HG02642 (cell line): ENCODE measurements around the gene SESN3.
"Not testable (repeated sequence)": the region's sequence is repeated elsewhere in the genome, so short reads cannot be mapped to it uniquely, and the experiment has no call there.

Experiments used
- ATAC-seq: cut with Tn5 transposase; IDR thresholded peaks from one replicate; pipeline ENCODE4 v1.9.1; 2021; ENCODE audit warnings: mild to moderate bottlenecking; ENCODE audit not compliant: unreplicated experiment, poor library complexity

Gene SESN3, protein sequence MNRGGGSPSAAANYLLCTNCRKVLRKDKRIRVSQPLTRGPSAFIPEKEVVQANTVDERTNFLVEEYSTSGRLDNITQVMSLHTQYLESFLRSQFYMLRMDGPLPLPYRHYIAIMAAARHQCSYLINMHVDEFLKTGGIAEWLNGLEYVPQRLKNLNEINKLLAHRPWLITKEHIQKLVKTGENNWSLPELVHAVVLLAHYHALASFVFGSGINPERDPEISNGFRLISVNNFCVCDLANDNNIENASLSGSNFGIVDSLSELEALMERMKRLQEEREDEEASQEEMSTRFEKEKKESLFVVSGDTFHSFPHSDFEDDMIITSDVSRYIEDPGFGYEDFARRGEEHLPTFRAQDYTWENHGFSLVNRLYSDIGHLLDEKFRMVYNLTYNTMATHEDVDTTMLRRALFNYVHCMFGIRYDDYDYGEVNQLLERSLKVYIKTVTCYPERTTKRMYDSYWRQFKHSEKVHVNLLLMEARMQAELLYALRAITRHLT

GRCh38 chr11:95231127-95231880 lies at the start of gene SESN3:
Gene SESN3 (minus strand): TSS chr11:95231202. CDS start chr11:95230860, 342 bp downstream.
- peak; percentile 95 for ATAC-seq

DNA sequence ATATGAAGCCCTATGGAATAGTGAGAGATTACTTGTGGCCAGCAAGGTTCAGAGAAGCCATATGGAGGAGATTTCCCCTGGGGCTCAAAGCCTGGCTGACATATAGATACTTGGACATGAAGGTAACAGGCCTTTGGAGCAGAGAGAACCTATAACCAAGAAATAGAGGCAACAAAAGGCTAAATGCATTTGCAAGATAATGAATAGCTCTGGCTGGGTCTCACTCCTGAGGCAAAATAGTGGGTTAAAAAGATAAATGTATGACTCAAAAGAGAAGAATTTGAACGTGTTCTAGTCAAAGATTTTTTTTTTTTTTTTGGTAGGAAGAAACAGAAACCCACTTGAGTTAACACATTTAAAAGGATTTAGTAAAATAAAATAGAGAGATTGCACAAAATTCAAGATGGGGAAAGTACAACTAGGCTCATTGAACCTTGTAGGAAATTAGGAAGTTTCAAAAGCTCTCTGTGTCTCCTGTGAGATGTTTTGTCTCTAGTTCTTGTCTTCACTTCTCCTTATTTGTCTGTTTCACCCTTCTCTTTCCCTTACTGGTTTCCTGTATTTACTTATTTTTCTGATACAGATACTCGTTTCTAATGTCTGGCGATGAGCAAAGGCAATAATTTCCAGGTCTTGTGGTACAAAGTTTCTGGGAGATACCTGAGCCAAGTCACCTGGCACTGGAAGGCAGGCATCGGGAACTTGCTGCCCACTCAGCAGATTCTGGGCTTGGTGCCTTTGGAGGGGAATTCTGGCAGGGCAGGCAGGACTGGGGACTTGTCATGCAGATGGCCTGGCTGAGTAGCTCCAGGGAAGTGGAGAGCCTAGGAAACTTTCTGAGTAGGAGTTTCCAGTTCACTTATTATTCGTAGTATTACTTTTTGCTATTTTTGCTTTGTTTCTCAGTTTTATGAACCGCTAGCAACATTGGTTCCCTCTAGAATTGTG lies 49.2 kb upstream of the SESN3 start:
- peak; percentile 64 for ATAC-seq

GRCh38 chr11:95277868-95278267 lies 46.9 kb upstream of the SESN3 start:
- ATAC-seq = no peak

DNA sequence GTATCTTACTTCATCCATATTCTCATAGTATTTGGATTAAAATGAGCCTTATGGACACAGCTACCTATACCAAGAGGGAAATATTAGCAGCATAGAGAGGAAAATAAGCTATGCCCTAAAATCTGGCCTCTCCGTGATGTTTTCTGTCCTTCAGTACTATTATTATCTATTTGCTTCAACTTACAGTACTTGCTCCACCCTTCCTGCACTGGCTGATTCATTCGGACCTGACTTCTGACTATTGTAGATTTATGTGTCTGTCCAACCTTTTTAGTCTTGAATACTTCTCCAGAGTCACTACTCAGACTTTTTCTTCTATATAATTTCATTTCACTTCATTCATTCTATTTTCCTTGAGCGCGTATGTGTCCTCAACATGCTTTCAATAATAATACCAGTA lies 45.1 kb upstream of the SESN3 start:
- no peak for ATAC-seq

- not testable (repeated sequence) for ATAC-seq
Observed at GRCh38 chr11:95273618-95274017, 42.6 kb upstream of the SESN3 start.

DNA sequence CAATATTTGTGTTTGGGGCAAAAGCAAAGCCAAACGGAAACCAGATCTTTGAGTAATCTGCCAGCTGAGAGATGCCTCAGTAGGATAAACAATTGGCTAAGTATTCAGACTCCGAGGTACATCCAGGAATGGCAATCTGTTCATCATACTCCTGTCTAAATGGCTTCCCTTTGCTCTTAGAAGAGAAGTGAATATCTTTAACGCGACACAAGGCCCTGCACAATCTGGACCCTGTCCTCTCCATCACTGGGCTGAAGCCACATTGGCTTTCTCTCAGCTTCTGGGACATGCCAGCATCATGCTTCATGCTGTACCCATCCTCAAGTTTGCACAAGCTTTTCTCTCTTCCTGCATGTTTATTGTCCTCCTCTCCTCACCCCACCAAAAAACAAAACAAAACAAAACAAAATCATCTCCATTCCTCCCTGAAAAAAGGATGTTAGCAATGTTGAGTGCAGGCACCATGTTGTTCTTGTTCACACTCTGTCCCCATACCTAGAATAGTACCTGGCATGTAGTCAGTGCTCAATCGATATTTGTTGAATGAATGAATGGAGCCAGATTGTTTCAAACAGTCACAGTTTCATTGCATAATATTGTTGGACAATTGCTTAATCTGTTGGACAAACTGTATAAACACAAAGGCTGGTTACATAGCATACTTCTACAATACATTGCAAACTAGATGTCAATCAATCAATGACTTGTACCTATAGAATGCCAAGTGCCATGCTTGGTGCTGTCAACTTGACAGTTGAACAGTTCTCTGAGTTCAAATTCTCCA lies 38.2 kb upstream of the SESN3 start:
- no peak for ATAC-seq

- ATAC-seq = no peak
Observed at GRCh38 chr11:95268391-95268790, 37.4 kb upstream of the SESN3 start.

- no peak for ATAC-seq
Observed at GRCh38 chr11:95267601-95268213, 36.7 kb upstream of the SESN3 start.

- ATAC-seq = no peak
Observed at GRCh38 chr11:95266751-95267374, 35.9 kb upstream of the SESN3 start.

DNA sequence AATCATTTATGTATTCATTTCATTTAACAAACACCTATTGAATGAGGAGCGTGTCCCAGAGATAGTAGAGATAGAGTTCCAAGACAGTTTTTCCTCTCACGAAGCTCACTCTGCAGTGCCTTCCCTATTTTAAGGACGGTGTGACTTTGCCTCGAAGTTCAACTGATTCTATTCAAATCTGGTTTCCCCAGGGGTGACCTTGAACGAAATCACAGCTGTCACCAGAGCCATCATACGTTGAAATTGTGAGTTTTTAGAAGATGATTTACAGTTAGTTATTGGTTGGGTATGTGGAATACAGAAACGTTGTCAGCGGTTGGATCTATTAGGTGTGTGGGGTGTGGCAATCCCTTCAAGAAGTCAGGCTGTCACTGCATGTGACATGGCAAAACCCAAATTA lies 33.9 kb upstream of the SESN3 start:
- no peak for ATAC-seq

DNA sequence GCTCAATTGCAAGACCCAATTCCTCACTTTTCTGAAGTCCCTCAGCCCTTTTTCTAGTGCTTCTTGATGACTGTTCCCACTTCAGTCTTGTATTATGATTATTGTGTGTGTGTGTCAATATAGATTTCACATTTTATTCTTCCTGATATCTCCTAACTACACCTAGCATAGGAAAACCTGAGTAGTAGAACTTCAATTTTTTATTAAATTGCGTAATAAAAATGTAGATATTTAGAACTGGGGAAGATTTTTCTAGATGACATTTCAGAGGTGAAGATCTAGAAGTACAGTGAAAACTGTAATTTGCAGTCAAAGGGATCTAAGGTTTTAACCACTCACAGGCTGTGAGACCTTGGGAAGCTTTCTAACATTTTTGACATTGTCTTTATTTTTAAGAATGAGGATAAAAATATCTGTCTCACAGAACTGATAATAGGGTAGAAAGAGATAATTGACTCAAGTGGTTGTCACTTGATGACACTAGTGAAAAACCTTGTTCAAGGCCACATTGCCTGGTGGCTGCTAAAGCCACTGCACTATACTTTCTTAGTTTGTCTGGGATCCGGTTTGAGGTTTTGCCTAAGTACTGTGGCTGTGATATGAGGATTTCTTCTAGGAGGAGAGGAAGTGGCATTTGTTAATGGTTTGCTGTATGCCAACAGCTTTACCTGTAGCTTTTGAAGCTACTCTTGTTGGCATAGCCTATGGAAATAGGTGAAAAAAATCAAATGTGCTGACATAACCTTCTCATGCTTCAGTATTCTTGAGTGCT lies 32.2 kb upstream of the SESN3 start:
- no peak for ATAC-seq

DNA sequence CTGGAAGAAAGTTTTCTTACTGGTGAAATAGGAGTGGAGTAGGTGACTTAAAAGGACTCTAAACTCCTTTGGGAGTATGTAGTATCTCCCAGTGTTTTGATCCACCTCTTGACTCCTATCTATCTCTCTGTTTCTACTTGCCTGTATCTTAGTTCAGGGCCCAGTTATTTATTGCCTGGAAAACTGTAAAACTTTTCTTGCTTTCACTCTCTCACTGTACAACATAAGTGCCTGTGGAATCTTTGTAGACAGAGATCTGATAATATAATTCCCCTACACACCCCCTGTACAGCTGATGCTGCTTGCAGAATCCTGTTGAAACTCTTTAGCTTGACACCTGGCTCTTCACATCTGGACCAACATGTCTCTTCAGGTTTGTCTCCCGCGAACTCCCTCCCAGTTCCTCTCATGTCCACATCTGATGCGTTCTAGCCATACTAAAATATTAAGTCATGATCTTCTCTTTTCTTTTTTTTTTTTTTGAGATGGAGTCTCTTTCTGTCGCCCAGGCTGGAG lies 26.5 kb upstream of the SESN3 start:
- no peak for ATAC-seq

GRCh38 chr11:95256321-95256779 lies 25.3 kb upstream of the SESN3 start:
- ATAC-seq = no peak

GRCh38 chr11:95255251-95256145 lies 24.5 kb upstream of the SESN3 start:
- ATAC-seq = no peak

GRCh38 chr11:95254716-95255115 lies 23.7 kb upstream of the SESN3 start:
- peak; percentile 8 for ATAC-seq

DNA sequence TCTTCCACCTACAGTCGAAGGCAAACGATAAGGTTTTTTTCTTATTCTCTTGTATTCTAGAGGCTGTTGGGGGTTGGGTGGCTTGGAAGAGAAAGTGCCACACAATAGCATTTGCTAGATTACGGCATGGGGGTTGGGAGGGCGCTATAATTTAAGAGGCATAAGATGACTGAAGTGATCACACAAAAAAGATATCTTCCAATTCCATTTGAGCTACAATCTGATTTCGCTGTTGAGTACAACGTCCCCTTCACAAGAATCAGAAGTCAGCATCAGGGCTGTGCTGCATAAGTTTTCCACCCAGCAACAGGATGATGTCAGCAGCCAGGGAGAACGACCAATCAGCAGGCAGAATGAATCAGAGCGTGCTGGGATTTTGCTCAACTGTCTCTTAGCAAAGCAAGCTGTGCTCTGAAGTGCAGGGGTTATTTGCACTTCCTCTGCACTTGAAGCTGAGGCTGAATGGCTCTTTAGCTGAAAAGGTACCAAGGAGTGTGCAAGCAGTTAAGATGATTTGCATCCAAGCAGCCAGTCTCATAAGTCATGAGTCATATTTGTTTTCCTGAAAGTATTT lies 23.2 kb upstream of the SESN3 start:
- ATAC-seq = peak; percentile 99
